K562 (cell line): Measurements from ENCODE around the gene MMP11. TPM values are rescaled to one million over a fixed set of nuclear protein-coding genes. Genes with fewer than 3 reads are reported as not detected.

Source experiments
- ATAC-seq: fragments of 200-7000 bp; cut with Tn5 transposase; 3 replicates; pipeline ENCODE4 v1.9.1; 2020; ENCODE audit warnings: moderate library complexity
- BruUV-seq: library from RNA; stranded (reverse); fragments of 400-500 nt; replicated peaks from 2 replicates; lab custom pipeline; 2021; lab: Mats Ljungman, UMichigan
- CTCF ChIA-PET: fragments of 300-600 bp; formaldehyde crosslinking; extraction: SDS; loops from one replicate; lab custom pipeline; 2021; ENCODE audit warnings: low intra/inter-chr PET ratio; lab: Yijun Ruan, JAX
- POLR2A ChIA-PET: fragments of 300-600, 350-650 bp; sonication (Branson Sonifier 250); formaldehyde crosslinking; extraction: SDS; loops from one replicate; lab custom pipeline; 2021; ENCODE audit warnings: antibody characterized with exemption, inconsistent platforms; lab: Yijun Ruan, JAX
- DNase-seq, 4 experiments: peaks; one replicate each; pipeline versions ENCODE4 v3.0.0 to v3.0.0-alpha.2; 2011 to 2018; ENCODE audit warnings: low spot score in 3 of 4, mixed read lengths in 3 of 4; ENCODE audit errors: extremely low read depth in 1 of 4
- FAIRE-seq: peaks from 2 replicates; lab custom pipeline; 2011; peaks lifted over from hg19 to GRCh38; lab: Jason Lieb, UNC
- H2AFZ ChIP-seq: 2 replicates; pipeline ENCODE4 v1.6.0; 2011; ENCODE audit warnings: low read depth, low read length, control low read depth, inconsistent platforms
- H3K27ac ChIP-seq: fragments of 200-600 bp; 3 replicates; pipeline ENCODE4 v1.8.0; 2011; ENCODE audit warnings: low read depth, mild to moderate bottlenecking, control low read depth, inconsistent platforms, low read length, moderate library complexity, mixed read lengths; ENCODE audit errors: extremely low read depth
- H3K27me3 ChIP-seq, 2 experiments: fragments of 300-600 bp in 1 of 2; 2 replicates in 1 of 2; 3 replicates in 1 of 2; pipeline versions ENCODE4 v1.6.0 to v1.8.0; 2011; ENCODE audit warnings: inconsistent platforms in 2 of 2, low read length in 2 of 2, mild to moderate bottlenecking in 1 of 2, mixed read lengths in 1 of 2, moderate library complexity in 1 of 2; ENCODE audit not compliant: control insufficient read depth in 2 of 2, insufficient read depth in 2 of 2
- H3K36me3 ChIP-seq: fragments of 300-600 bp; 3 replicates; pipeline ENCODE4 v1.8.0; 2011; ENCODE audit warnings: mild to moderate bottlenecking, low read length, inconsistent platforms; ENCODE audit not compliant: control insufficient read depth, insufficient read depth
- H3K4me1 ChIP-seq, 2 experiments: fragments of 200-600 bp in 1 of 2; replicated peaks in 1 of 2; 2 replicates in 1 of 2; 3 replicates in 1 of 2; pipeline versions ENCODE4 v1.5.1 to v1.8.0; 2011; ENCODE audit warnings: inconsistent platforms in 2 of 2, low read length in 2 of 2, mild to moderate bottlenecking in 1 of 2, mixed read lengths in 1 of 2, moderate library complexity in 1 of 2; ENCODE audit not compliant: control insufficient read depth in 2 of 2, insufficient read depth in 2 of 2
- H3K4me2 ChIP-seq: 2 replicates; pipeline ENCODE4 v1.6.1; 2011; ENCODE audit warnings: low read length, control low read depth, inconsistent platforms, mixed read lengths; ENCODE audit not compliant: insufficient read depth
- H3K4me3 ChIP-seq: fragments of 200-600 bp; sonication (generic), shearing (Covaris generic); 2 replicates; pipeline ENCODE4 v1.5.1; 2016; ENCODE audit warnings: control low read depth, inconsistent platforms
- H3K79me2 ChIP-seq: fragments of 200-600 bp; 3 replicates; pipeline ENCODE4 v1.8.0; 2011; ENCODE audit warnings: low read length, inconsistent platforms; ENCODE audit not compliant: control insufficient read depth, insufficient read depth
- H3K9ac ChIP-seq, 2 experiments: 2 replicates each; pipeline versions ENCODE4 v1.6.0 to v1.6.1; 2011; ENCODE audit warnings: low read depth in 2 of 2, low read length in 2 of 2, control low read depth in 1 of 2, inconsistent platforms in 1 of 2, mild to moderate bottlenecking in 1 of 2, mixed read lengths in 1 of 2; ENCODE audit not compliant: insufficient read depth in 1 of 2
- H3K9me1 ChIP-seq: one replicate; pipeline ENCODE4 v1.6.0; 2011; ENCODE audit warnings: inconsistent platforms, mild to moderate bottlenecking, low read length, moderate library complexity; ENCODE audit not compliant: control insufficient read depth, insufficient read depth
- H3K9me3 ChIP-seq: replicated peaks from 2 replicates; pipeline ENCODE4 v1.5.1; 2011; ENCODE audit warnings: low read depth, low read length, inconsistent platforms; ENCODE audit not compliant: control insufficient read depth, insufficient read depth
- H4K20me1 ChIP-seq: replicated peaks from 2 replicates; pipeline ENCODE4 v1.6.1; 2011; ENCODE audit warnings: low read length, inconsistent platforms, mixed read lengths; ENCODE audit not compliant: control insufficient read depth, insufficient read depth
- BRD4 ChIP-seq: fragments of 200-600 bp; sonication (generic); IDR thresholded peaks from 2 replicates; pipeline ENCODE4 v1.6.1; 2017; ENCODE audit warnings: inconsistent platforms
- FOXJ2 ChIP-seq: fragments of 200-800 bp; sonication (Bioruptor generic); IDR thresholded peaks from 2 replicates; pipeline ENCODE4 v1.6.1; 2016; ENCODE audit warnings: missing genetic modification characterization, missing compliant biosample characterization
- FOXP1 ChIP-seq: sonication (generic); formaldehyde crosslinking; IDR thresholded peaks from 2 replicates; pipeline ENCODE4 v1.8.0; 2022; ENCODE audit warnings: mild to moderate bottlenecking, missing genetic modification reagents
- GABPA ChIP-seq: fragments of 200-800 bp; sonication (Bioruptor generic); conservative IDR thresholded peaks from 2 replicates; pipeline ENCODE4 v1.6.1; 2016; ENCODE audit warnings: low read depth, missing genetic modification characterization, missing compliant biosample characterization
- PATZ1 ChIP-seq: fragments of 250-450 bp; sonication (Bioruptor Pico); IDR thresholded peaks from 2 replicates; pipeline ENCODE4 v1.5.0; 2020; ENCODE audit warnings: mild to moderate bottlenecking, borderline replicate concordance
- REST ChIP-seq, 2 experiments: fragments of 450-650 bp; formaldehyde crosslinking in 1 of 2; IDR thresholded peaks; 2 replicates each; pipeline versions ENCODE4 v1.4.0 to v1.6.1; 2014 to 2020; ENCODE audit warnings: mild to moderate bottlenecking in 2 of 2, borderline replicate concordance in 1 of 2, low read depth in 1 of 2
- STAT5A ChIP-seq: IDR thresholded peaks from 2 replicates; pipeline ENCODE4 v1.6.1; 2012; ENCODE audit warnings: low read length, inconsistent platforms, borderline replicate concordance
- ZNF449 ChIP-seq: fragments of 250-450 bp; sonication (Bioruptor Pico); IDR thresholded peaks from 2 replicates; pipeline ENCODE4 v1.8.0; 2022; ENCODE audit warnings: moderate library complexity, mild to moderate bottlenecking, inconsistent platforms
- ZNF696 ChIP-seq: fragments of 250-450 bp; sonication (Bioruptor Pico); conservative IDR thresholded peaks from 2 replicates; pipeline ENCODE4 v1.4.0; 2020; ENCODE audit warnings: mild to moderate bottlenecking, moderate library complexity
- WGBS: fragments of 100-300 bp; shearing (Covaris generic); methylation state at CpG from one replicate; pipeline ENCODE4 v1.1.6; 2016; ENCODE audit warnings: low coverage, mixed read lengths; ENCODE audit not compliant: insufficient coverage; ENCODE audit errors: missing lambda C conversion rate; 5-methylcytosine and 5-hydroxymethylcytosine counted together
- in situ Hi-C: fragments of 300-500 bp; cut with MboI; formaldehyde crosslinking; loops from 4 replicates; pipeline ENCODE4 v1.15.0; 2018; ENCODE audit warnings: inconsistent platforms, mixed read lengths
- intact Hi-C: fragments of 100-400 bp; cut with micrococcal nuclease; formaldehyde crosslinking; loops from 2 replicates; pipeline ENCODE4 v1.14.2; 2022
- polyA plus RNA-seq, 8 experiments: library from polyadenylated mRNA; depleted of rRNA in 4 of 8; stranded (reverse) in 5 of 8; unstranded in 3 of 8; fragments of >200 nt; fragmentation: Nextera tagmentation in 2 of 8; fragmentation: Illumina TruSeq in 1 of 8; extraction: Ambion mirVana in 2 of 8; extraction: Trizol in 1 of 8; gene quantifications; 2 replicates each; pipeline versions ENCODE4 v1.2.1 to v1.2.3, GENCODE V29; 2011 to 2014; ENCODE audit warnings: inconsistent platforms in 1 of 8, missing spikeins in 1 of 8
- total RNA-seq, 7 experiments: library from RNA; depleted of rRNA in 6 of 7; stranded (reverse); fragments of >200 nt in 6 of 7; fragmentation: Illumina TruSeq in 2 of 7; extraction: Trizol in 2 of 7; gene quantifications; 2 replicates each; pipeline versions ENCODE4 v1.2.1 to v1.2.3, GENCODE V29; 2011 to 2021; ENCODE audit warnings: low replicate concordance in 1 of 7

MMP11 gene
- total and polyA plus RNA-seq, 9 of the 15 experiments (the other 6 are each of a cell fraction or from before 2014, with no cell fraction given), result 0.14 to 1.8 (median 1.1) TPM; not detected in 2

- no peak for TF ChIP-seq ZNF449 (CRISPR knock-in tag)
- no peak for TF ChIP-seq BRD4
- no peak for TF ChIP-seq GABPA (tag)
Measured at GRCh38 chr22:23787910-23788309, 15.3 kb downstream of the MMP11 start (continued).

- H3K4me1 ChIP-seq, result peaks cover 12 to 15% of the 10 kb centered on the region in 2 experiments; a peak in 3 of 5 replicates
- ATAC-seq (no peak), DNase-seq (no peak), FAIRE-seq (no peak)
- H4K20me1 ChIP-seq, result peaks cover 10% of the 10 kb centered on the region
- intact Hi-C loops, result no loop called here
- ChIA-PET POLR2A (interaction anchor here (0.6 to 1.3 kb wide), 4 partner anchors 9 to 1606 kb away, joined by 3 to 4 read pairs (median 3); no protein-coding TSS in a partner anchor), CTCF (no interaction called here)
- no peak overlapping the region for H3K4me3 ChIP-seq
- H3K9ac ChIP-seq, result no peak overlapping the region
- H3K36me3 ChIP-seq, result peaks cover 42% of the 10 kb centered on the region
- H2AFZ ChIP-seq, result no peak overlapping the region
- in situ Hi-C loops, result no loop called here
- WGBS, result 67% methylated on average over 4 of the region's 4 CpGs
- H3K9me3 ChIP-seq, result no peaks in the 10 kb centered on the region
- H3K4me2 ChIP-seq, result no peak overlapping the region
- no peaks in the 10 kb centered on the region for H3K27me3 ChIP-seq
- H3K79me2 ChIP-seq, result peaks cover 44% of the 10 kb centered on the region
- H3K27ac ChIP-seq, result no peak overlapping the region
- BruUV-seq, result no TSS peak
- H3K9me1 ChIP-seq, result no peaks in the 10 kb centered on the region
- TF ChIP-seq FOXP1 (CRISPR knock-in tag) (no peak), FOXJ2 (tag) (no peak), REST (IDR thresholded peaks at IDR 0.05; ENCODE audit: borderline replicate concordance) (no peak), REST (CRISPR knock-in tag; IDR thresholded peaks at IDR 0.05; ENCODE audit: low read depth) (no peak), ZNF696 (no peak), PATZ1 (CRISPR knock-in tag) (no peak), STAT5A (no peak)
Measured at GRCh38 chr22:23789121-23789520, 16.5 kb downstream of the MMP11 start.
